K562 treated with DMSO at 1 percent for 48 hours (cell line): ENCODE measurements around the gene TMEM80. TPM values are rescaled to one million over a fixed set of nuclear protein-coding genes. Genes with fewer than 3 reads are reported as not detected.

Experiments
- total RNA-seq: library from RNA; unstranded; fragments of 300-600 nt; gene quantifications from 2 replicates; pipeline ENCODE4 v1.2.3, GENCODE V29; 2022; ENCODE audit warnings: low replicate concordance; ENCODE audit errors: extremely low read depth

The TMEM80 gene
- not detected in 2 replicates for total RNA-seq

GRCh38 chr11:695538-696248 is at the start of gene TMEM80:
Gene TMEM80, plus strand, starts transcription at chr11:695816. Its CDS starts 12 bp downstream, at chr11:695828.

GRCh38 chr11:694563-695287 is 891 bp upstream of the TMEM80 start, which contains the start of gene DEAF1:
Gene DEAF1, minus strand, starts transcription at chr11:695222. Its CDS starts 175 bp downstream, at chr11:695047.

GRCh38 chr11:705646-706438 is 10.2 kb downstream of the TMEM80 start, which contains the start of gene EPS8L2:
Gene EPS8L2, plus strand, starts transcription at chr11:706231. Its CDS starts 3,177 bp downstream, at chr11:709408.

GRCh38 chr11:747158-748006 is 51.8 kb downstream of the TMEM80 start, which contains the start of gene TALDO1:
Gene TALDO1, plus strand, starts transcription at chr11:747464. Its CDS starts 18 bp downstream, at chr11:747482.

Other genes with a start within 250 kb of the TMEM80 start
- not detected in 2 replicates for gene PTDSS2, start 245.5 kb upstream of the TMEM80 start, total RNA-seq
- not detected in 2 replicates for gene RNH1, start 188.6 kb upstream of the TMEM80 start, total RNA-seq
- not detected in 2 replicates for gene HRAS, start 160.2 kb upstream of the TMEM80 start, total RNA-seq
- not detected in 2 replicates for gene LRRC56, start 158.3 kb upstream of the TMEM80 start, total RNA-seq
- gene LMNTD2, start 135.1 kb upstream of the TMEM80 start, total RNA-seq = not detected in 2 replicates
- gene RASSF7, start 134.8 kb upstream of the TMEM80 start, total RNA-seq = not detected in 2 replicates
- gene PHRF1, start 119.3 kb upstream of the TMEM80 start, total RNA-seq = not detected in 2 replicates
- not detected in 2 replicates for gene IRF7, start 79.9 kb upstream of the TMEM80 start, total RNA-seq
- gene CDHR5, start 70.9 kb upstream of the TMEM80 start, total RNA-seq = not detected in 2 replicates
- not detected in 2 replicates for gene SCT, start 68.6 kb upstream of the TMEM80 start, total RNA-seq
- not detected in 2 replicates for gene DRD4, start 58.5 kb upstream of the TMEM80 start, total RNA-seq
- not detected in 2 replicates for gene DEAF1, start 594 bp upstream of the TMEM80 start, total RNA-seq
- not detected in 2 replicates for gene EPS8L2, start 10.4 kb downstream of the TMEM80 start, total RNA-seq
- 394 TPM in 1 of 2 replicates, not detected in the other for gene TALDO1, start 51.6 kb downstream of the TMEM80 start, total RNA-seq
- not detected in 2 replicates for gene GATD1, start 81.7 kb downstream of the TMEM80 start, total RNA-seq
- not detected in 2 replicates for gene CEND1, start 94.3 kb downstream of the TMEM80 start, total RNA-seq
- not detected in 2 replicates for gene SLC25A22, start 102.5 kb downstream of the TMEM80 start, total RNA-seq
- gene PIDD1, start 109.4 kb downstream of the TMEM80 start, total RNA-seq = not detected in 2 replicates
- gene RPLP2, start 114.2 kb downstream of the TMEM80 start, total RNA-seq = not detected in 2 replicates
- 265 TPM in 1 of 2 replicates, not detected in the other for gene PNPLA2, start 123.1 kb downstream of the TMEM80 start, total RNA-seq
- gene CRACR2B, start 132.1 kb downstream of the TMEM80 start, total RNA-seq = not detected in 2 replicates
- 775 TPM in 1 of 2 replicates, not detected in the other for gene CD151, start 137.1 kb downstream of the TMEM80 start, total RNA-seq
- not detected in 2 replicates for gene POLR2L, start 146.7 kb downstream of the TMEM80 start, total RNA-seq
- gene TSPAN4, start 147.0 kb downstream of the TMEM80 start, total RNA-seq = not detected in 2 replicates
- not detected in 2 replicates for gene CHID1, start 215.0 kb downstream of the TMEM80 start, total RNA-seq
- not detected in 2 replicates for gene AP2A2, start 230.1 kb downstream of the TMEM80 start, total RNA-seq